HepG2 (cell line): ENCODE measurements around the gene AJM1. TPM values are rescaled to one million over a fixed set of nuclear protein-coding genes. Genes with fewer than 3 reads are reported as not detected.

Source experiments
- BHLHE40 ChIP-seq: IDR thresholded peaks from 2 replicates; pipeline ENCODE4 v1.6.1; 2011; ENCODE audit warnings: low read length, improper control_type of control experiment
- CENPT ChIP-seq: sonication (generic); formaldehyde crosslinking; IDR thresholded peaks from 2 replicates; pipeline ENCODE4 v1.8.0; 2022; ENCODE audit warnings: low read depth, mild to moderate bottlenecking, moderate library complexity, missing genetic modification reagents
- ELF4 ChIP-seq: sonication (generic); formaldehyde crosslinking; IDR thresholded peaks from 2 replicates; pipeline ENCODE4 v1.5.0; 2020; ENCODE audit warnings: missing genetic modification reagents, mild to moderate bottlenecking, moderate library complexity, borderline replicate concordance
- FOSL2 ChIP-seq: sonication (generic); formaldehyde crosslinking; IDR thresholded peaks from 2 replicates; pipeline ENCODE4 v1.4.0; 2020; ENCODE audit warnings: missing genetic modification reagents
- HNF4A ChIP-seq: sonication (generic); formaldehyde crosslinking; IDR thresholded peaks from 2 replicates; pipeline ENCODE4 v1.4.0; 2020; ENCODE audit warnings: missing genetic modification reagents
- KLF15 ChIP-seq: sonication (generic); formaldehyde crosslinking; IDR thresholded peaks from 2 replicates; pipeline ENCODE4 v1.8.1; 2023; ENCODE audit warnings: borderline replicate concordance, mild to moderate bottlenecking, inconsistent platforms, missing genetic modification reagents, mixed read lengths
- NONO ChIP-seq, 2 experiments: fragments of 450-650 bp in 1 of 2; sonication (generic) in 1 of 2; formaldehyde crosslinking in 1 of 2; IDR thresholded peaks in 1 of 2; conservative IDR thresholded peaks in 1 of 2; 2 replicates each; pipeline versions ENCODE4 v1.6.1 to v1.8.0; 2017 to 2022; ENCODE audit warnings: mild to moderate bottlenecking in 1 of 2, missing genetic modification reagents in 1 of 2, moderate library complexity in 1 of 2
- PTBP1 ChIP-seq: fragments of 200-400 bp; formaldehyde crosslinking; IDR thresholded peaks from 2 replicates; pipeline ENCODE4 v1.6.1; 2018; ENCODE audit warnings: low read length, low read depth; ENCODE audit not compliant: poor library complexity, severe bottlenecking
- ZNF136 ChIP-seq: sonication (generic); formaldehyde crosslinking; IDR thresholded peaks from 2 replicates; pipeline ENCODE4 v1.8.1; 2022; ENCODE audit warnings: low read depth, mild to moderate bottlenecking, moderate library complexity, missing genetic modification reagents
- ZNF782 ChIP-seq: sonication (generic); formaldehyde crosslinking; IDR thresholded peaks from 2 replicates; pipeline ENCODE4 v1.4.0; 2020; ENCODE audit warnings: missing genetic modification reagents, mild to moderate bottlenecking, borderline replicate concordance
- ZNF879 ChIP-seq: sonication (generic); formaldehyde crosslinking; IDR thresholded peaks from 2 replicates; pipeline ENCODE4 v1.8.1; 2023; ENCODE audit warnings: missing genetic modification reagents
- polyA plus RNA-seq, 8 experiments: library from polyadenylated mRNA; depleted of rRNA in 3 of 8; stranded (reverse) in 7 of 8; unstranded in 1 of 8; fragments of >200 nt; fragmentation: Illumina TruSeq in 4 of 8; extraction: Trizol in 4 of 8; gene quantifications; 2 replicates each; pipeline versions ENCODE4 v1.2.1 to v1.2.3, GENCODE V29; 2011 to 2016; ENCODE audit warnings: low read depth in 4 of 8, missing spikeins in 1 of 8, mixed read lengths in 1 of 8; ENCODE audit not compliant: insufficient read depth in 1 of 8
- total RNA-seq, 5 experiments: library from RNA; depleted of rRNA; stranded (reverse); fragments of >200 nt; fragmentation: Illumina TruSeq; extraction: Trizol; gene quantifications; 2 replicates each; pipeline ENCODE4 v1.2.3, GENCODE V29; 2016; ENCODE audit warnings: low read depth in 1 of 5
- TF ChIP-seq, protein P1 (sequence below): sonication (generic); formaldehyde crosslinking; IDR thresholded peaks from 2 replicates; pipeline ENCODE4 v1.4.0; 2020; ENCODE audit warnings: missing genetic modification reagents
- TF ChIP-seq, protein P2 (sequence below): sonication (generic); formaldehyde crosslinking; IDR thresholded peaks from 2 replicates; pipeline ENCODE4 v1.8.1; 2022; ENCODE audit warnings: low read depth, mild to moderate bottlenecking, missing genetic modification reagents
- TF ChIP-seq, protein P3 (sequence below): IDR thresholded peaks from 2 replicates; pipeline ENCODE4 v1.6.1; 2016; ENCODE audit warnings: missing genetic modification reagents, missing compliant biosample characterization
- TF ChIP-seq, protein P4 (sequence below): IDR thresholded peaks from 2 replicates; pipeline ENCODE4 v1.6.1; 2012; ENCODE audit warnings: low read depth, low read length, improper control_type of control experiment
- TF ChIP-seq, protein P5 (sequence below): sonication (generic); formaldehyde crosslinking; IDR thresholded peaks from 2 replicates; pipeline ENCODE4 v1.8.1; 2023; ENCODE audit warnings: mild to moderate bottlenecking, missing genetic modification reagents, borderline replicate concordance
- TF ChIP-seq, protein P6 (sequence below): IDR thresholded peaks from 2 replicates; pipeline ENCODE4 v1.6.1; 2012; ENCODE audit warnings: low read length, improper control_type of control experiment

AJM1 gene
- total and polyA plus RNA-seq, 2 of the 13 experiments (the other 11 are each of a cell fraction or from before 2014, with no cell fraction given) = 1.1 to 1.2 TPM

DNA sequence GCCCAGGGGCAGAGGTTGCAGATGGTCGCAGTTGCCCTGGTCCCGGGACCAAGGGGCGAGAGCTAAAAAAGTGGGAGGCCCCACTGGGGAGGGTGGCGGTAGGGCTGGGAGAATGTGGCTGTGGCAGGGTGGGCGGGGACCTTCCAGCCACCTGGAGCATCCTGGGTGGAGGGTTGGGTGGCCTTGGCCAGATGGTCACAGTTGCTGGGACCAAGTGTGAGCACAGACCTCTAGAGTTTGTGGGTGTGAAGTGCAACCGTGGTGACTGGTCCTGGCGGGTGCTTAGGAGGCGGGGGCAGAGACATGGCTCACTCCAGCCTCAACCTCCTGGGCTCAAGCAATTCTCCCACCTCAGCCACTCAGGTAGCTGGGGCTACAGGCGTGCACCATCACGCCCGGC, 38.4 kb downstream of the AJM1 start (continued):
- TF ChIP-seq, protein P1, sequence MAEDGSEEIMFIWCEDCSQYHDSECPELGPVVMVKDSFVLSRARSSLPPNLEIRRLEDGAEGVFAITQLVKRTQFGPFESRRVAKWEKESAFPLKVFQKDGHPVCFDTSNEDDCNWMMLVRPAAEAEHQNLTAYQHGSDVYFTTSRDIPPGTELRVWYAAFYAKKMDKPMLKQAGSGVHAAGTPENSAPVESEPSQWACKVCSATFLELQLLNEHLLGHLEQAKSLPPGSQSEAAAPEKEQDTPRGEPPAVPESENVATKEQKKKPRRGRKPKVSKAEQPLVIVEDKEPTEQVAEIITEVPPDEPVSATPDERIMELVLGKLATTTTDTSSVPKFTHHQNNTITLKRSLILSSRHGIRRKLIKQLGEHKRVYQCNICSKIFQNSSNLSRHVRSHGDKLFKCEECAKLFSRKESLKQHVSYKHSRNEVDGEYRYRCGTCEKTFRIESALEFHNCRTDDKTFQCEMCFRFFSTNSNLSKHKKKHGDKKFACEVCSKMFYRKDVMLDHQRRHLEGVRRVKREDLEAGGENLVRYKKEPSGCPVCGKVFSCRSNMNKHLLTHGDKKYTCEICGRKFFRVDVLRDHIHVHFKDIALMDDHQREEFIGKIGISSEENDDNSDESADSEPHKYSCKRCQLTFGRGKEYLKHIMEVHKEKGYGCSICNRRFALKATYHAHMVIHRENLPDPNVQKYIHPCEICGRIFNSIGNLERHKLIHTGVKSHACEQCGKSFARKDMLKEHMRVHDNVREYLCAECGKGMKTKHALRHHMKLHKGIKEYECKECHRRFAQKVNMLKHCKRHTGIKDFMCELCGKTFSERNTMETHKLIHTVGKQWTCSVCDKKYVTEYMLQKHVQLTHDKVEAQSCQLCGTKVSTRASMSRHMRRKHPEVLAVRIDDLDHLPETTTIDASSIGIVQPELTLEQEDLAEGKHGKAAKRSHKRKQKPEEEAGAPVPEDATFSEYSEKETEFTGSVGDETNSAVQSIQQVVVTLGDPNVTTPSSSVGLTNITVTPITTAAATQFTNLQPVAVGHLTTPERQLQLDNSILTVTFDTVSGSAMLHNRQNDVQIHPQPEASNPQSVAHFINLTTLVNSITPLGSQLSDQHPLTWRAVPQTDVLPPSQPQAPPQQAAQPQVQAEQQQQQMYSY (CRISPR knock-in tag) = no peak
- TF ChIP-seq ZNF879 (CRISPR knock-in tag) (no peak), PTBP1 (no peak), HNF4A (CRISPR knock-in tag) (0 out of 2 replicates have a peak, but pooled peaks have one; percentile 6), KLF15 (CRISPR knock-in tag) (no peak), FOSL2 (CRISPR knock-in tag) (no peak), ELF4 (CRISPR knock-in tag) (no peak), BHLHE40 (no peak), NONO (IDR thresholded peaks at IDR 0.05) (no peak), NONO (CRISPR knock-in tag; conservative IDR thresholded peaks at IDR 0.05) (no peak), CENPT (CRISPR knock-in tag) (no peak), ZNF136 (CRISPR knock-in tag) (no peak), ZNF782 (CRISPR knock-in tag) (no peak)
- TF ChIP-seq, protein P2, sequence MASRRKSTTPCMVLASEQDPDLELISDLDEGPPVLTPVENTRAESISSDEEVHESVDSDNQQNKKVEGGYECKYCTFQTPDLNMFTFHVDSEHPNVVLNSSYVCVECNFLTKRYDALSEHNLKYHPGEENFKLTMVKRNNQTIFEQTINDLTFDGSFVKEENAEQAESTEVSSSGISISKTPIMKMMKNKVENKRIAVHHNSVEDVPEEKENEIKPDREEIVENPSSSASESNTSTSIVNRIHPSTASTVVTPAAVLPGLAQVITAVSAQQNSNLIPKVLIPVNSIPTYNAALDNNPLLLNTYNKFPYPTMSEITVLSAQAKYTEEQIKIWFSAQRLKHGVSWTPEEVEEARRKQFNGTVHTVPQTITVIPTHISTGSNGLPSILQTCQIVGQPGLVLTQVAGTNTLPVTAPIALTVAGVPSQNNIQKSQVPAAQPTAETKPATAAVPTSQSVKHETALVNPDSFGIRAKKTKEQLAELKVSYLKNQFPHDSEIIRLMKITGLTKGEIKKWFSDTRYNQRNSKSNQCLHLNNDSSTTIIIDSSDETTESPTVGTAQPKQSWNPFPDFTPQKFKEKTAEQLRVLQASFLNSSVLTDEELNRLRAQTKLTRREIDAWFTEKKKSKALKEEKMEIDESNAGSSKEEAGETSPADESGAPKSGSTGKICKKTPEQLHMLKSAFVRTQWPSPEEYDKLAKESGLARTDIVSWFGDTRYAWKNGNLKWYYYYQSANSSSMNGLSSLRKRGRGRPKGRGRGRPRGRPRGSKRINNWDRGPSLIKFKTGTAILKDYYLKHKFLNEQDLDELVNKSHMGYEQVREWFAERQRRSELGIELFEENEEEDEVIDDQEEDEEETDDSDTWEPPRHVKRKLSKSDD (CRISPR knock-in tag) = no peak
- TF ChIP-seq, protein P3, sequence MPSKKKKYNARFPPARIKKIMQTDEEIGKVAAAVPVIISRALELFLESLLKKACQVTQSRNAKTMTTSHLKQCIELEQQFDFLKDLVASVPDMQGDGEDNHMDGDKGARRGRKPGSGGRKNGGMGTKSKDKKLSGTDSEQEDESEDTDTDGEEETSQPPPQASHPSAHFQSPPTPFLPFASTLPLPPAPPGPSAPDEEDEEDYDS (CRISPR knock-in tag) = no peak
- TF ChIP-seq, protein P4, sequence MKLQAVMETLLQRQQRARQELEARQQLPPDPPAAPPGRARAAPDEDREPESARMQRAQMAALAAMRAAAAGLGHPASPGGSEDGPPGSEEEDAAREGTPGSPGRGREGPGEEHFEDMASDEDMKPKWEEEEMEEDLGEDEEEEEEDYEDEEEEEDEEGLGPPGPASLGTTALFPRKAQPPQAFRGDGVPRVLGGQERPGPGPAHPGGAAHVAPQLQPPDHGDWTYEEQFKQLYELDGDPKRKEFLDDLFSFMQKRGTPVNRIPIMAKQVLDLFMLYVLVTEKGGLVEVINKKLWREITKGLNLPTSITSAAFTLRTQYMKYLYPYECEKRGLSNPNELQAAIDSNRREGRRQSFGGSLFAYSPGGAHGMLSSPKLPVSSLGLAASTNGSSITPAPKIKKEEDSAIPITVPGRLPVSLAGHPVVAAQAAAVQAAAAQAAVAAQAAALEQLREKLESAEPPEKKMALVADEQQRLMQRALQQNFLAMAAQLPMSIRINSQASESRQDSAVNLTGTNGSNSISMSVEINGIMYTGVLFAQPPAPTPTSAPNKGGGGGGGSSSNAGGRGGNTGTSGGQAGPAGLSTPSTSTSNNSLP = no peak
- TF ChIP-seq, protein P5, sequence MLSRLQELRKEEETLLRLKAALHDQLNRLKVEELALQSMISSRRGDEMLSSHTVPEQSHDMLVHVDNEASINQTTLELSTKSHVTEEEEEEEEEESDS = no peak
- TF ChIP-seq, protein P6, sequence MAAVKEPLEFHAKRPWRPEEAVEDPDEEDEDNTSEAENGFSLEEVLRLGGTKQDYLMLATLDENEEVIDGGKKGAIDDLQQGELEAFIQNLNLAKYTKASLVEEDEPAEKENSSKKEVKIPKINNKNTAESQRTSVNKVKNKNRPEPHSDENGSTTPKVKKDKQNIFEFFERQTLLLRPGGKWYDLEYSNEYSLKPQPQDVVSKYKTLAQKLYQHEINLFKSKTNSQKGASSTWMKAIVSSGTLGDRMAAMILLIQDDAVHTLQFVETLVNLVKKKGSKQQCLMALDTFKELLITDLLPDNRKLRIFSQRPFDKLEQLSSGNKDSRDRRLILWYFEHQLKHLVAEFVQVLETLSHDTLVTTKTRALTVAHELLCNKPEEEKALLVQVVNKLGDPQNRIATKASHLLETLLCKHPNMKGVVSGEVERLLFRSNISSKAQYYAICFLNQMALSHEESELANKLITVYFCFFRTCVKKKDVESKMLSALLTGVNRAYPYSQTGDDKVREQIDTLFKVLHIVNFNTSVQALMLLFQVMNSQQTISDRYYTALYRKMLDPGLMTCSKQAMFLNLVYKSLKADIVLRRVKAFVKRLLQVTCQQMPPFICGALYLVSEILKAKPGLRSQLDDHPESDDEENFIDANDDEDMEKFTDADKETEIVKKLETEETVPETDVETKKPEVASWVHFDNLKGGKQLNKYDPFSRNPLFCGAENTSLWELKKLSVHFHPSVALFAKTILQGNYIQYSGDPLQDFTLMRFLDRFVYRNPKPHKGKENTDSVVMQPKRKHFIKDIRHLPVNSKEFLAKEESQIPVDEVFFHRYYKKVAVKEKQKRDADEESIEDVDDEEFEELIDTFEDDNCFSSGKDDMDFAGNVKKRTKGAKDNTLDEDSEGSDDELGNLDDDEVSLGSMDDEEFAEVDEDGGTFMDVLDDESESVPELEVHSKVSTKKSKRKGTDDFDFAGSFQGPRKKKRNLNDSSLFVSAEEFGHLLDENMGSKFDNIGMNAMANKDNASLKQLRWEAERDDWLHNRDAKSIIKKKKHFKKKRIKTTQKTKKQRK = no peak
